ENCODE measurements around the gene KLHL29.

The KLHL29 gene

GRCh38 chr2:23399674-23400261 is 14.8 kb downstream of the KLHL29 start:
- DNase-seq, result no peak

- DNase-seq, result no peak
Observed at GRCh38 chr2:23400703-23401102, 15.7 kb downstream of the KLHL29 start.

GRCh38 chr2:23401427-23402204 is 16.6 kb downstream of the KLHL29 start:
- DNase-seq, result no peak

GRCh38 chr2:23402205-23402740 is 17.3 kb downstream of the KLHL29 start:
- DNase-seq, result no peak

- peak; percentile 64 for DNase-seq
Observed at GRCh38 chr2:23404426-23404825, 19.4 kb downstream of the KLHL29 start.

GRCh38 chr2:23409248-23409647 is 24.3 kb downstream of the KLHL29 start:
- DNase-seq, result no peak

- DNase-seq, result no peak
Observed at GRCh38 chr2:23410596-23410995, 25.6 kb downstream of the KLHL29 start.

- no peak for DNase-seq
Observed at GRCh38 chr2:23411752-23412431, 26.9 kb downstream of the KLHL29 start.

- DNase-seq, result no peak
Observed at GRCh38 chr2:23412556-23413155, 27.7 kb downstream of the KLHL29 start.

GRCh38 chr2:23413641-23414040 is 28.7 kb downstream of the KLHL29 start:
- no peak for DNase-seq

GRCh38 chr2:23414106-23414505 is 29.1 kb downstream of the KLHL29 start:
- no peak for DNase-seq

- DNase-seq, result no peak
Observed at GRCh38 chr2:23414871-23415270, 29.9 kb downstream of the KLHL29 start.

GRCh38 chr2:23417310-23417709 is 32.3 kb downstream of the KLHL29 start:
- no peak for DNase-seq

- no peak for DNase-seq
Observed at GRCh38 chr2:23418056-23418455, 33.1 kb downstream of the KLHL29 start.

GRCh38 chr2:23418461-23418911 is 33.5 kb downstream of the KLHL29 start:
- DNase-seq, result no peak

- no peak for DNase-seq
Observed at GRCh38 chr2:23419171-23420090, 34.5 kb downstream of the KLHL29 start.

GRCh38 chr2:23420091-23420839 is 35.3 kb downstream of the KLHL29 start:
- DNase-seq, result peak; percentile 7

GRCh38 chr2:23420840-23421476 is 36.0 kb downstream of the KLHL29 start:
- peak; percentile 24 for DNase-seq

- peak; percentile 23 for DNase-seq
Observed at GRCh38 chr2:23422089-23423061, 37.4 kb downstream of the KLHL29 start.
